ENCODE measurements around the gene TNXB. TPM values are rescaled to one million over a fixed set of nuclear protein-coding genes. Genes with fewer than 3 reads are reported as not detected.
A peak's percentile ranks its signal among the peaks of the same experiment; 100 is the strongest.

Gene TNXB
- total RNA-seq, 2 donors from 2014 or later, result 4.0 to 9.3 TPM

DNA sequence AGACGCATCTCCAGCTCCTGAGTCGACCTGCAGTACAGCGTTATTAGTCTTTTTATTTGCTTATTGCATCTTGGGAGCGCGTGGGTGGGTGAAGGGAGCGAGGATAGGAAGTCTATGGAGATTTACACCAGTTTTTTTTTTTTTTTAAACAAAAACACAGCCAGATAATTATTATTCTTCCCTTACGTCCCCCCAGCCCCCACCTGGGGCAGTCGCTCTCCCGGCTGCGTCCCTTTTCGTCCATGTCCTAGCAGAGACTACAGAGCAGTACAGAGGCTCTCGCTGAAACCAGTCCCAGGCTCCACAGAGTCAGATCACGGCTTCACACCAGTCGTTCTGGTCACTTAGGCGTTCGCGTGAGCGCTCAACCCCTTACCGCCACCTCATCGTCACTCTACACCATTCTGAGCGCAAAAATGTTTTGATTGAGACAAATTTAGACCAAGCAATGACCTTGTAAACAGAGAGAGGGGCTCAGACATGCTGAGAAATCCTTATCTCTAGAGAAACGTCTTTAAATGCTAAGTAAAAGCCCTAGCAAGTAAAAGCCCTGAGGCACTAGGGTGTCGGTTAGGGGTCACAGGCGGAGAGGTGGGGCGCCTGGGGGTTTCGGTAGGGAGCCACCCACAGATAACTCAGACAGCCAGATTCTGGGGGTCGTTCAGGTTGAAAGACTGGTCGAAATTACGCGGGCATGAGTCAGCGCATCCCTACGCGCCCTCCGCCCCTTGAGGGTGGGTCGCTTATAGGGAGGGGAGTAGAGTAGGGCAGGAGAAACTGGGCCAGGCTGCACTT lies 43.8 kb upstream of the TNXB start:
- Mint-ChIP-seq H3K9me3 (peaks cover 7% of the 10 kb centered on the region), H3K27ac (peak overlapping the region; percentile 98), H3K4me3 (peak overlapping the region; percentile 97), H3K36me3 (ENCODE audit: low read depth) (peaks cover 26% of the 10 kb centered on the region), H3K4me1 (peaks cover 38% of the 10 kb centered on the region), H3K27me3 (ENCODE audit: insufficient read depth) (peaks cover 32% of the 10 kb centered on the region)
- peaks cover 25% of the 10 kb centered on the region for H3K36me3 ChIP-seq (ENCODE audit: control insufficient read depth, insufficient read depth, low read length)
- 2 to 9% methylated on average over 22 to 35 of the region's 35 CpGs for WGBS, 2 experiments (ENCODE audit: insufficient coverage in 1 of 2, insufficient read length in 1 of 2)
- no peaks in the 10 kb centered on the region for H3K27me3 ChIP-seq (ENCODE audit: control insufficient read depth, insufficient read depth, low read length, poor library complexity, severe bottlenecking)
- H3K4me1 ChIP-seq (ENCODE audit: control insufficient read depth, insufficient read depth, low read length), result peaks cover 11% of the 10 kb centered on the region
- H3K9ac ChIP-seq (ENCODE audit: extremely low read depth, low read length, poor library complexity, severe bottlenecking), result peak overlapping the region; percentile 94
- H3K4me3 ChIP-seq (ENCODE audit: low read length), result peak overlapping the region; percentile 98
- TF ChIP-seq, protein P1, sequence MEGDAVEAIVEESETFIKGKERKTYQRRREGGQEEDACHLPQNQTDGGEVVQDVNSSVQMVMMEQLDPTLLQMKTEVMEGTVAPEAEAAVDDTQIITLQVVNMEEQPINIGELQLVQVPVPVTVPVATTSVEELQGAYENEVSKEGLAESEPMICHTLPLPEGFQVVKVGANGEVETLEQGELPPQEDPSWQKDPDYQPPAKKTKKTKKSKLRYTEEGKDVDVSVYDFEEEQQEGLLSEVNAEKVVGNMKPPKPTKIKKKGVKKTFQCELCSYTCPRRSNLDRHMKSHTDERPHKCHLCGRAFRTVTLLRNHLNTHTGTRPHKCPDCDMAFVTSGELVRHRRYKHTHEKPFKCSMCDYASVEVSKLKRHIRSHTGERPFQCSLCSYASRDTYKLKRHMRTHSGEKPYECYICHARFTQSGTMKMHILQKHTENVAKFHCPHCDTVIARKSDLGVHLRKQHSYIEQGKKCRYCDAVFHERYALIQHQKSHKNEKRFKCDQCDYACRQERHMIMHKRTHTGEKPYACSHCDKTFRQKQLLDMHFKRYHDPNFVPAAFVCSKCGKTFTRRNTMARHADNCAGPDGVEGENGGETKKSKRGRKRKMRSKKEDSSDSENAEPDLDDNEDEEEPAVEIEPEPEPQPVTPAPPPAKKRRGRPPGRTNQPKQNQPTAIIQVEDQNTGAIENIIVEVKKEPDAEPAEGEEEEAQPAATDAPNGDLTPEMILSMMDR (conservative IDR thresholded peaks at IDR 0.05), result no peak
- H3K9me3 ChIP-seq (ENCODE audit: control insufficient read depth, low read length), result peaks cover 10% of the 10 kb centered on the region
- H3K27ac ChIP-seq (ENCODE audit: low read depth, low read length), result peak overlapping the region; percentile 77
- DNase-seq, result peak; percentile 90

DNA sequence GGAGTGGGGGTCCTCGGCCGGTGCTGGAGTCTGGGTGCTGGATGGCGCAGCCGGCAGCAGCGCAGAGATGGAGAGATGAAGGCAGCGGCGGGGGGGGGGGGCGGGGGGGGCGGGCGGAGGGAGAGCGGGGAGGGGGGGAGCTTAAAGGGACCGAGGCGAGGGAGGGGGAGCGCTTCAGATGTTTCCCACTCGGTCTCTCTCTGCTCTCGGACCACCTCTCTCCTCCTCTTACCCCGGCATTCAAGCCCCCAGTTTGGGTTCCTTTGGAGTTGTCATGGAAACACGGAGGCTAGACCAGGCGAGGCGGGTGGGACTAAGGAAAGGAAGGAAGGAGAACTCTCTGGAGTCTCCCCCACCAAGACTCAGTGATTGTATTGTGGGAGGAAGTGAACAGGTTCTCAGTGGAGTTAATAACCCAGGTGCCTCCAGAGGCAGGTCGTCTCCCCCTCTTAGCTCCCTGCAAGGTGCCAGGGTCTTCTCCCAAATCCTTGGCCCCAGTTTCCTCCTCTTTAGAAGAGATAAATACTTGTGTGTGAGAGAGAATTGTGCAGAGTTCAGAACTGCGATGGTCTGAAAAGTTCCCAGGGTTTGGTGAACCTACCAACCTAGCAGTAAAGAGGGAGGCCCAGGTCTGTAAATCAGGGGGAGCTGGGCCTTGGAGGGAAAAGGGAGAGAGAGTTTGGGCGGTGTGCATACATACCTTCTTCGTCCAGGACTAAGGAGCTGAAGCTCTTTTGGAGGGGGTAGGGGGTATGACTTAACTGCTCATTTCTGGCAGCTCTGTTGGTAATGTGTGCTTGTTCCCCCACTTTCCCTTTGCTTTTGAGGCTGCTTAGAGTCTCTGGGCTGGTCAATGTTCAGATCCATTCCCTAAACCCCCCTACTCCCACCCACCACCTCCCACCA lies 43.0 kb upstream of the TNXB start, which contains the start of gene PRRT1:
TSS of gene PRRT1 (minus strand) at position 77 of the 906 bp plus-strand sequence. CDS start 112 bp downstream, outside the sequence.
- peak; percentile 67 for DNase-seq
- H3K27ac ChIP-seq (ENCODE audit: low read depth, low read length), result no peak within 1 kb of the TSS
- H3K36me3 ChIP-seq (ENCODE audit: control insufficient read depth, insufficient read depth, low read length), result peaks cover 17% of the 10 kb centered on the region
- H3K4me3 Mint-ChIP-seq, result peak within 1 kb of the TSS; percentile 97
- peaks cover 1% of the 10 kb centered on the region for H3K9me3 ChIP-seq (ENCODE audit: control insufficient read depth, low read length)
- peak within 1 kb of the TSS; percentile 94 for H3K9ac ChIP-seq (ENCODE audit: extremely low read depth, low read length, poor library complexity, severe bottlenecking)
- H3K4me1 ChIP-seq (ENCODE audit: control insufficient read depth, insufficient read depth, low read length), result peaks cover 11% of the 10 kb centered on the region
- peaks cover 18% of the 10 kb centered on the region for H3K36me3 Mint-ChIP-seq (ENCODE audit: low read depth)
- 32 to 33% methylated on average over 3 to 13 of the region's 24 CpGs for WGBS, 2 experiments (ENCODE audit: insufficient coverage in 1 of 2, insufficient read length in 1 of 2)
- TF ChIP-seq, protein P1 (conservative IDR thresholded peaks at IDR 0.05), result no peak
- H3K27ac Mint-ChIP-seq, result peak within 1 kb of the TSS; percentile 98
- peaks cover 45% of the 10 kb centered on the region for H3K4me1 Mint-ChIP-seq
- H3K9me3 Mint-ChIP-seq, result no peaks in the 10 kb centered on the region
- H3K27me3 Mint-ChIP-seq (ENCODE audit: insufficient read depth), result peaks cover 32% of the 10 kb centered on the region
- no peaks in the 10 kb centered on the region for H3K27me3 ChIP-seq (ENCODE audit: control insufficient read depth, insufficient read depth, low read length, poor library complexity, severe bottlenecking)
- peak within 1 kb of the TSS; percentile 98 for H3K4me3 ChIP-seq (ENCODE audit: low read length)

DNA sequence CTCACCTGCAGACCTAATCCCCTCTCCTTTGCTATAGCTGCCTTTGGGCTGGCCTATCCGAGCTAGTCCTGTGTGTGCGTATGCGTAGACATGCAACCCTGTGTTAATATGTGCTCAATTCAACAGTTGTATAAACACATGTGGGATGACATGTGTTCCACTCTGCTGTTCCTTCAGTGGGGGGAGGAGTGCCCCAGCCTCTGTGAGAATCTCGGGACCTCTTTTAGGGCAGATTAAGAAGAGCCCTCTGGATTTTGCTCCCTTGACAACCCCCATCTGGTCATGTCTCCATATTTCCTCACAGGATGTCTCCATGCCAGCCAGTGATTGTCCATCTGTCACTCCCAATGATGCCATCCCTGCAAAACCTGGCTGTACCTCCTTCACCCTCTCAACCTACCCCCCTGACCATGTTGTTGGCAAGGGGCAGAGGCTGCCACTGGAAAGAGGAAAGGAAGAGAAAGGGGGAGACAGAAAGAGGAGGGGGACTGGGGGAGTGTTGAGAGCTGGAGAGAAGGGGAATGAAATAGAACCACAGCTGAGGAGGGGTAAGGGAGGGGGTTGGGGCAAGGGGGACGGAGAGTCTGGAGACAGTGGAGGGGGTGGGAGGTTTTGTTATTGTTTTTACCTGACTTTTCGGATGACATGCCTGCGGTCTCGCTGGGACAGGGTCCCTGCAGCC lies 42.2 kb upstream of the TNXB start:
- TF ChIP-seq, protein P1 (conservative IDR thresholded peaks at IDR 0.05), result no peak
- Mint-ChIP-seq H3K9me3 (no peaks in the 10 kb centered on the region), H3K4me1 (peaks cover 51% of the 10 kb centered on the region), H3K36me3 (ENCODE audit: low read depth) (peaks cover 11% of the 10 kb centered on the region), H3K27me3 (ENCODE audit: insufficient read depth) (peaks cover 32% of the 10 kb centered on the region), H3K27ac (no peak overlapping the region), H3K4me3 (peak overlapping the region; percentile 97)
- no peak overlapping the region for H3K9ac ChIP-seq (ENCODE audit: extremely low read depth, low read length, poor library complexity, severe bottlenecking)
- H3K4me1 ChIP-seq (ENCODE audit: control insufficient read depth, insufficient read depth, low read length), result peaks cover 11% of the 10 kb centered on the region
- no peaks in the 10 kb centered on the region for H3K9me3 ChIP-seq (ENCODE audit: control insufficient read depth, low read length)
- 62 to 88% methylated on average over 4 to 8 of the region's 8 CpGs for WGBS, 2 experiments (ENCODE audit: insufficient coverage in 1 of 2, insufficient read length in 1 of 2)
- no peak for DNase-seq
- peaks cover 9% of the 10 kb centered on the region for H3K36me3 ChIP-seq (ENCODE audit: control insufficient read depth, insufficient read depth, low read length)
- H3K4me3 ChIP-seq (ENCODE audit: low read length), result no peak overlapping the region
- no peak overlapping the region for H3K27ac ChIP-seq (ENCODE audit: low read depth, low read length)
- no peaks in the 10 kb centered on the region for H3K27me3 ChIP-seq (ENCODE audit: control insufficient read depth, insufficient read depth, low read length, poor library complexity, severe bottlenecking)

Data from endodermal cell (in vitro differentiated cells).